Neutrophil (primary cell): ENCODE results near the gene CRACDL.

Experiments
- H3K27ac ChIP-seq: fragments of 200-600 bp; sonication (generic); 2 replicates; pipeline ENCODE4 v1.5.1; 2016; ENCODE audit warnings: mild to moderate bottlenecking, moderate library complexity
- H3K27me3 ChIP-seq: fragments of 200-600 bp; sonication (generic); 2 replicates; pipeline ENCODE4 v1.6.0; 2016; ENCODE audit warnings: mild to moderate bottlenecking
- H3K36me3 ChIP-seq: fragments of 200-600 bp; sonication (generic); 2 replicates; pipeline ENCODE4 v1.5.1; 2017
- H3K4me1 ChIP-seq, 2 experiments: fragments of 200-600 bp in 1 of 2; sonication (generic) in 1 of 2; 1 replicate in 1 of 2; 2 replicates in 1 of 2; pipeline versions ENCODE4 v1.5.1 to v1.6.1; 2013 to 2016; ENCODE audit warnings: low read depth in 1 of 2, low read length in 1 of 2, mild to moderate bottlenecking in 1 of 2, moderate library complexity in 1 of 2; ENCODE audit not compliant: control insufficient read depth in 1 of 2, insufficient read depth in 1 of 2
- H3K4me3 ChIP-seq, 2 experiments: fragments of 200-600 bp in 1 of 2; sonication (generic) in 1 of 2; 1 replicate in 1 of 2; 2 replicates in 1 of 2; pipeline ENCODE4 v1.5.1; 2013 to 2016; ENCODE audit warnings: low read depth in 1 of 2, low read length in 1 of 2, mild to moderate bottlenecking in 1 of 2, moderate library complexity in 1 of 2
- H3K9me3 ChIP-seq: fragments of 200-600 bp; sonication (generic); 2 replicates; pipeline ENCODE4 v1.5.1; 2016
- TF ChIP-seq, protein P1 (sequence below): fragments of 200-600 bp; sonication (generic); IDR thresholded peaks from 2 replicates; pipeline ENCODE4 v1.5.1; 2016; ENCODE audit warnings: antibody characterized with exemption

The CRACDL gene

GRCh38 chr2:98915751-98916358, 20.2 kb downstream of the CRACDL start:
- TF ChIP-seq, protein P1, sequence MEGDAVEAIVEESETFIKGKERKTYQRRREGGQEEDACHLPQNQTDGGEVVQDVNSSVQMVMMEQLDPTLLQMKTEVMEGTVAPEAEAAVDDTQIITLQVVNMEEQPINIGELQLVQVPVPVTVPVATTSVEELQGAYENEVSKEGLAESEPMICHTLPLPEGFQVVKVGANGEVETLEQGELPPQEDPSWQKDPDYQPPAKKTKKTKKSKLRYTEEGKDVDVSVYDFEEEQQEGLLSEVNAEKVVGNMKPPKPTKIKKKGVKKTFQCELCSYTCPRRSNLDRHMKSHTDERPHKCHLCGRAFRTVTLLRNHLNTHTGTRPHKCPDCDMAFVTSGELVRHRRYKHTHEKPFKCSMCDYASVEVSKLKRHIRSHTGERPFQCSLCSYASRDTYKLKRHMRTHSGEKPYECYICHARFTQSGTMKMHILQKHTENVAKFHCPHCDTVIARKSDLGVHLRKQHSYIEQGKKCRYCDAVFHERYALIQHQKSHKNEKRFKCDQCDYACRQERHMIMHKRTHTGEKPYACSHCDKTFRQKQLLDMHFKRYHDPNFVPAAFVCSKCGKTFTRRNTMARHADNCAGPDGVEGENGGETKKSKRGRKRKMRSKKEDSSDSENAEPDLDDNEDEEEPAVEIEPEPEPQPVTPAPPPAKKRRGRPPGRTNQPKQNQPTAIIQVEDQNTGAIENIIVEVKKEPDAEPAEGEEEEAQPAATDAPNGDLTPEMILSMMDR: no peak
- Histone ChIP-seq H3K4me1 (peaks cover 3 to 13% of the 10 kb centered on the region in 2 experiments), H3K9me3 (no peaks in the 10 kb centered on the region), H3K4me3 (no peak overlapping the region), H3K27me3 (no peaks in the 10 kb centered on the region), H3K27ac (no peak overlapping the region), H3K36me3 (no peaks in the 10 kb centered on the region)

GRCh38 chr2:98914713-98915580, 21.1 kb downstream of the CRACDL start:
- no peaks in the 10 kb centered on the region for H3K36me3 ChIP-seq
- H3K9me3 ChIP-seq: no peaks in the 10 kb centered on the region
- TF ChIP-seq, protein P1: no peak
- H3K27me3 ChIP-seq: no peaks in the 10 kb centered on the region
- H3K27ac ChIP-seq: no peak overlapping the region
- H3K4me3 ChIP-seq: no peak overlapping the region
- peaks cover 9 to 19% of the 10 kb centered on the region in 2 experiments for H3K4me1 ChIP-seq

DNA sequence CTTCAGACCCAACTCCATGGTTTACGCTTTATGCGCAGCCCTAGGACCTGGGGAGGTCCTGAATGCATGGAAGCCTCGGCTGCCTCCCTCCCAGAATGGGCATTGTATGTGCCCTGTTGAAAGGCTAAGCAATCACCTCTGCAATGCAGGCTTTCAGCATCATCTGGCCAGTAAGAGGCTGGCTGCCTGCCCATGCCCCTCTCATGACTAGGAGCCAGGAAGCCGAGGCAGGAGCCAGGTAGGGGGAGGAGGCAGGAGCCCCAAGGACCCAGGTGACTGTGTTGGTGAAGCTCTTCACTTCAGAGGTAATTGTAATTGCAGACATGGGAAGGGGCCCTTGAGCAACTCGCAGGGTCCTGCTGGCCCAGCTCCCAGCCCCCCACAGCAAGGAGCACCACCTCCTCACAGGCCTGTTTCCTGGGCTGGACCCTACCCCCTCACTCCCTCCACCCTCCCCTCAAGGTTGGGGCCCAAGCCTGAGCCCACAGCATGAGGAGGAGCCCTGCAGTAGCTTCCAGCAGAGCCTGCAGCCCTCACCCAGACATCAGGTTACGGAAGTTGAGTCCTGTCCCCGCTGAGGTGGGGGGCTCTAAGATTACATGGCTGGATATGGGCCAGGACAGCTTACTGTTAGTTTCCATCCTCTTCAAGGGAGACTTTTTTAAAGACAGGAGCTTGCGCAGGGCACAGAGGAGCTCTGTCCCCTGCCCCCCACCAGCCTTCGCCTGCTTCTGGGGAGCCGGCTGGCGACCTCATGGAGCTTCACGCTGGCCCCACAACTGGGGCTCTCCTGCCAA, 21.9 kb downstream of the CRACDL start:
- Histone ChIP-seq H3K36me3 (no peaks in the 10 kb centered on the region), H3K9me3 (no peaks in the 10 kb centered on the region), H3K27ac (no peak overlapping the region), H3K4me3 (no peak overlapping the region), H3K27me3 (no peaks in the 10 kb centered on the region), H3K4me1 (peaks cover 17 to 28% of the 10 kb centered on the region in 2 experiments)
- TF ChIP-seq, protein P1: no peak

DNA sequence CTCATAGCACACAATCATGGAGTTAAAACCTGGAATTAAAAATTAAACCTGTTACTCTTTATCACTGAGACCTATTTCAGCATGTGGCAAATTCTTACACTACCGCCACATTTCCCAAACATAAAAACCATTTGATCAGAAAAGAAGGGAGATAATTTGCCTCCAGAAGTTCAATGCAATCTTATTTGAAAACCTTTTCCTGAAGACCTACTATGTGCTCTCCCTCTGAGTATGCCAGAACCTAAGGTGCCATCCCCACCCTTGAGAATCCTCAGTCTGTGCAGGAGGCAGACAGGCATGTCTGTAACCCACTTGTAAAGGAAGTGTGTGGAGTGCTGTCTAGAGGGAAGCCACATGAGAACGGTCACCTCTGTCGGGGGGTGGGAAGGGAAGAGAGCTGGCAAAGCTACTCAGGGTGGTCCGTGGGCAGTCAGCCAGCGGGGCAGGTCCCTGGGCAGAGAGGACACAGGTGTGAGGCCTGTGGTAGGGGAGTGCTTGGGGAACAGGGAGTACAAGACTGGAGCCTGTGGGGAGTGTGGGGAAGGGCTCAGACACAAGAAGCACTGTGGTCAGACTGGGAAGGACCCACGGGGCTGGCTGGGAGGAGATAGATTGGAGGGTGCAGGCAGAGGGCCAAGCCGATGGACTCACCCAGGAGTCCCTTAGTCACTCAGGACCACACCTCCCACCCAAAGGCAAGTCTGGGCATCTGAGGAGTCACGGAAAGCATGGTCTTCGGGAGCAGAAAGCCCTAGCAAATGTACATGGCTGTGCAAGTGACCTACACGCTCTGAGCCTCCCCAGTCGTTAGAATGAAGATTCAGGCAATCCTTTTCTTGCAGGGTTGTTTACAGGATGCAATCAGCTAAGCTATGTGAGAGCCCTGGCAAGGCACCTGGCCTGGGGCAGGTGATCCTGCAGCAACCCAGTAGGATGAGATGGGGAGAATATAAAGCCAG, 22.8 kb downstream of the CRACDL start:
- no peak overlapping the region for H3K27ac ChIP-seq
- no peaks in the 10 kb centered on the region for H3K9me3 ChIP-seq
- H3K36me3 ChIP-seq: no peaks in the 10 kb centered on the region
- no peaks in the 10 kb centered on the region for H3K27me3 ChIP-seq
- TF ChIP-seq, protein P1: no peak
- no peak overlapping the region for H3K4me3 ChIP-seq
- peaks cover 26 to 37% of the 10 kb centered on the region in 2 experiments for H3K4me1 ChIP-seq
